Neural progenitor cell (in vitro differentiated cells): ENCODE measurements around the gene CCSER1.

Experiments used
- CTCF ChIP-seq: fragments of 200-600 bp; sonication (generic); IDR thresholded peaks from 2 replicates; pipeline ENCODE4 v1.5.1; 2017; ENCODE audit warnings: antibody characterized with exemption, mild to moderate bottlenecking
- EZH2 ChIP-seq: fragments of 200-600 bp; sonication (generic); IDR thresholded peaks from 2 replicates; pipeline ENCODE4 v1.6.1; 2017; ENCODE audit warnings: antibody characterized with exemption, mild to moderate bottlenecking, moderate library complexity
- EZH2phosphoT487 ChIP-seq: fragments of 200-600 bp; sonication (generic); IDR thresholded peaks from 2 replicates; pipeline ENCODE4 v1.6.1; 2017; ENCODE audit warnings: antibody characterized with exemption

- TF ChIP-seq CTCF, result no peak
- TF ChIP-seq EZH2, result no peak
- no peak for TF ChIP-seq EZH2phosphoT487
These were observed 1044.0 kb downstream of the CCSER1 start for GRCh38 chr4:91171217-91171616.
